GM21723 (cell line): ENCODE measurements around the gene NRDC.
"Not testable (repeated sequence)": the region's sequence is repeated elsewhere in the genome, so short reads cannot be mapped to it uniquely, and the experiment has no call there.

ENCODE experiments used
- ATAC-seq: cut with Tn5 transposase; IDR thresholded peaks from one replicate; pipeline ENCODE4 v1.9.1; 2021; ENCODE audit warnings: mild to moderate bottlenecking, moderate library complexity; ENCODE audit not compliant: unreplicated experiment

The NRDC gene

DNA sequence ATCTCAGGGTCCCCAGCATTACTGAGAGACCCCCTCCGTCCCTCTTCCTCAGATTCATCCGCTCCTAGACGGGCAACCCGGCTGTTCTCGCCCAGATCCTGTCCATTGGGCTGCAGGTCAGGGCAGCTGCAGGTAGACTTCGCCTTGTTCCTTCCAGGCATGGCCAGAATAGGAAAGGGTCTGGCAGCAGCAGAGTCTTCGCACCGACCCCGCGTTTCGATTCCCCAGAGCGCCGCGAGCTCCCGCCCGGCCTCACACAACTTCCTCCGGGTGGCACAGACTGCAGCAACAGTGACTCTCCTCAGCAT is 265 bp downstream of the NRDC start:
- ATAC-seq = peak; percentile 32

GRCh38 chr1:51877434-51878307 is 856 bp downstream of the NRDC start:
- peak; percentile 1 for ATAC-seq

GRCh38 chr1:51875836-51876235 is 2.7 kb downstream of the NRDC start:
- ATAC-seq = no peak

- ATAC-seq = no peak
Observed at GRCh38 chr1:51875291-51875772, 3.2 kb downstream of the NRDC start.

- not testable (repeated sequence) for ATAC-seq
Observed at GRCh38 chr1:51873270-51873669, 5.3 kb downstream of the NRDC start.

DNA sequence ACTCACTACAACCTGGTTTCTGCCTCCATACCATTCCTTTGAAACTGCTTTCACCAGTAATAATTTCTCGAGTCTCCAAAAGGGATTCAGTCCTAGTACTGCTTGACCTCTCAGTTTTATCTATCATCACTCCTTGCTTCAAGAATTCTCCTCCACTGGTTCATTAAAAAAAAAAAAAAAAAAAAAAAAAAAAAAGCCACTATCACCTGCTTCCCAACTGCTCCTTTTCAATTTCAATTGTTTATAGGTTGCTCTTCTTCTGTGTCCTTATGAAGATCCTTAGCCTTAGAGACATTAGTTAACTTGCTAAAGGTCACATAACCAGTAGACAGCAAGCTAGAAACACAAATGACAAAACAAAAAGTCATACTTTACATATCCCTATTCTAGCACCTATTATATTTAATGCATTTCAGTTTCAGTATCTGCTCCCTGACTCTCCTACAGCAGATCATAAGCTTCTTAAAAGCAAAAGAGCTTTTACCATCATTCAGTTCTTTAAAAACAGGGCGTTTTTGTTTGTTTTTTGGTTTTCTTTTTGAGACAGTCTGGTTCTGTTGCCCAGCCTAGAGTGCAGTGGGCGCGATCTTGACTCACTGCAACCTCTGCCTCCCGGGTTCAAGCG is 7.1 kb downstream of the NRDC start:
- no peak for ATAC-seq

DNA sequence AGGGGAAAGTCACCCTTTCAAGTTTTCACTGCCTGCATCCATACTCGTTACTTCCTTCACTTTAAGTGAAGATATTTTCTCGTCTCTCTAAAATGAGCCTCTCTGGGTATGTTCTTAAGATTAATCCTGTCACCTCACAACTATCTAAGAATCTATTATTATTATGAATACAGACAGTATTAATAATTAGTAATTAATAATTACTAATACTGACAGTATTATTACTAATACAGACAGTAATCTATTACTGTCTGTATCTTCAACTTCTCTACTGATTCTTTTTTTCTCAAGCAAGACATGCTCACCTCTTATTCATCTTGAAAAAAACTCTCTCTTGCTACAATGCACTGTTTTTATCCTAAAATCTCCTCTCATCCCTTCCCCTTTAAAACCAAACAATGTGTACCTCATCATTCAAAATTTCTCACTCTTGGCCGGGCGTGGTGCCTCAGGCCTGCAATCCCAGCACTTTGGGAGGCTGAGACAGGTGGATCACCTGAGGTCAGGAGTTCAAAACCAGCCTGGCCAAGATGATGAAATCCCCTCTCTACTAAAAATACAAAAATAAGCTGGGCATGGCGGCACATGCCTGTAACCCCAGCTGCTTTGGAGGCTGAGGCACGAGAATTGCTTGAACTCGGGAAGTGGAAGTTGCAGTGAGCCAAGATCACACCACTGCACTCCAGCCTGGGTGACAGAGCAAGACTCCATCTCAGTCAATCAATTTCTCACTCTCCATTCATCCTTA is 7.8 kb downstream of the NRDC start:
- ATAC-seq = no peak

DNA sequence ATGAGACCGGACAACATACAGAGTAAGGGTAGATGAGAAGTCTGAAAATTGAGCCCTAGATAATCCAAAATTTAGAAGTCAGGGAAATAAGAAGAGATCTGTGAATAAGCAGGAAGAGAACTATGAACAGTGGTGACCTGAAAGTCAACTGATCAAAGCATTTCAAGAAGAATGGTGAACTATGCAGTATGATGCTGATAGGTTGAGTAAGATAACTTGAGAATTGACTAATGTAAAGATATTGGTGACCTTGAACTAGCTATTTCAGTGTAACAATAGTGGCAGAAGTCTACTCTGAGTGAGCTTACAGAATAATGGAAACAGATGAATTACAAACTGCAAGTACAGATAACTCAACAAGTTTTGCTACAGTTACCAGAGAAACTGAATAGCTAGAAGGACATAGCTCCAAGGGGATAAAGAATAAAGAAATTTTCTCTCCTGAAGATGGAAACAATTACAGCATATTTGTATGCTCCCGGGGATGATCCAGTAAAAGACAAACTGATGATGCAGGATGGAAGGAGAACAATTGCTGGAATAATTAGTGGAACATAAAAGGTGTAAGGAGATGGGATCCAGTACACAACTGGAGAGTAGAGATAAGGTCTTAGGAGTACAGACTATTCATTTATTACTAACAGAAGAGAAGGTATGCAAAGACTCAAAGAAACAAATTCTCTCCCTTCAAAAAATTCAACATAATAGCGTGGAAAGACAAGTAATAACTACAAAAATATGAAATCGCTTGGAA is 10.9 kb downstream of the NRDC start:
- ATAC-seq = no peak

GRCh38 chr1:51863384-51863783 is 15.1 kb downstream of the NRDC start:
- peak; percentile 78 for ATAC-seq

DNA sequence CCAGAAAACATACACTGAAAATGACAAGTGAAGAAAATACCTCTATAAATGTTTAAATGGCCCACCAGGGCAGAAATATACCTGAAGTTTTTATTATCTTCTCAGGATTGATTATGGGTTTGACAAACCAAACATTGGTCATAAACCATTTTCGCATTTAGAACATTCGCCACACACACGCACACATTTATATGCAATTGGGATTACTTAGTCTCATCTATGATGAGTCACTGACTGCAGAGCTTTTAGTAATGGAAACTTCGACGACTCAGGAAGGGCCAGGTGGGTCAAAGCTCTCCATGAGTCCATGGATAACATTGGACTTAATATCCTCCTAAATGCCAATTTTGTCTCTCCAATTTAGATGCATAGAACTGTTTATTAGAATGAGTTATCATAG is 16.9 kb downstream of the NRDC start:
- no peak for ATAC-seq

GRCh38 chr1:51859735-51860134 is 18.8 kb downstream of the NRDC start:
- ATAC-seq = no peak

- ATAC-seq = no peak
Observed at GRCh38 chr1:51859333-51859732, 19.2 kb downstream of the NRDC start.

DNA sequence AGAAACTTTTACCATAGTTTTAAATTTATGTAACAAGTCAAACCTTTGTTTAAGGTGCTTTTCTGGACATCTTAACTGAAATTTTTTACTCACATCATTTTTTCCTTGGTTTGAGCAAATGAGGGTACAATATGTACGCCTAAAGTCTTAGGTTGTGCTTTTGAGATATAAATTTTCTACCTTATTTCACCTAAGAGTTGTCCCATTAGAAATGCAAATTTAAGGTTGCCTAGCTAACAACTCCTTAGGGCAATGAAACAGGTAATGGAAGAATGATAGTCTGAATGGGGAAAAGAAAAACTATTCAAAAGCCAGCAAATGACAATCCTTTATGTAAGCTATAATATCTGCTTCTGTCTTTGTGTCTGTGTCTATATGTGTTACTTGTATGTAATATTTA is 19.6 kb downstream of the NRDC start:
- no peak for ATAC-seq

DNA sequence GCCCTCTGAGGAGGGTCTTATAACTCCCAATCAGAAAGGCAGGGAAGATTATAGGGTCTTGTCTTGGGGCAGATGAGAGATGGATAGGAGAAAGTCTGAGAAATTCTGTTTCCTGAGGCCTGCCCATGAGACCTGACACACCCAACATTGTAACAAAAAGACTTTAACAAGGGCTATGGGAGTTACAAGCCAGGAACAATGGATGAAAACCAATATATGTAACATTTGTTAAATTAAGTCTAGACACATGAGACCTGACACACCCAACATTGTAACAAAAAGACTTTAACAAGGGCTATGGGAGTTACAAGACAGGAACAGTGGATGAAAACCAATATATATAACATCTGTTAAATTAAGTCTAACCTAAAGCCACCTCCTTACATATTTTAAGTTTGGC is 21.8 kb downstream of the NRDC start:
- ATAC-seq = no peak

- ATAC-seq = no peak
Observed at GRCh38 chr1:51855624-51856023, 22.9 kb downstream of the NRDC start.

DNA sequence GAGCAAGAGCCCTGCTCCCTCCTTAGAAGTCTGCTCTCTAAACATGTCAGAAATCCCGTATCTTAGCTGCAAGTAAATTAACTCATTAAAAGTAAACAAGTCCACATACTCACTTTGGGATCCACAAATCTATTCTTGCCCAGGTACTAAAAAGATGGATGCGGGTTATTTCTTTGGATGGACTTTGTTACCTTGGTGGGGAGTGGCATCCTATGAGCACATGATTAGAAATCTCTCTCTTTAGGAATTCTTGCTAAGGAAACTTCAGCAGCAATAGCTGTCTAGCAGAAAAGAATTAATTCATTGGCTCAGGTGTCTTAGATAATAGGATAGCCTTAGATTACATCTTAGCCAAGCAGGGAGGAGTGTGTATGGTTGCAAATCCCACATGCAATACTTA is 25.2 kb downstream of the NRDC start:
- no peak for ATAC-seq

- no peak for ATAC-seq
Observed at GRCh38 chr1:51851882-51852396, 26.6 kb downstream of the NRDC start.

DNA sequence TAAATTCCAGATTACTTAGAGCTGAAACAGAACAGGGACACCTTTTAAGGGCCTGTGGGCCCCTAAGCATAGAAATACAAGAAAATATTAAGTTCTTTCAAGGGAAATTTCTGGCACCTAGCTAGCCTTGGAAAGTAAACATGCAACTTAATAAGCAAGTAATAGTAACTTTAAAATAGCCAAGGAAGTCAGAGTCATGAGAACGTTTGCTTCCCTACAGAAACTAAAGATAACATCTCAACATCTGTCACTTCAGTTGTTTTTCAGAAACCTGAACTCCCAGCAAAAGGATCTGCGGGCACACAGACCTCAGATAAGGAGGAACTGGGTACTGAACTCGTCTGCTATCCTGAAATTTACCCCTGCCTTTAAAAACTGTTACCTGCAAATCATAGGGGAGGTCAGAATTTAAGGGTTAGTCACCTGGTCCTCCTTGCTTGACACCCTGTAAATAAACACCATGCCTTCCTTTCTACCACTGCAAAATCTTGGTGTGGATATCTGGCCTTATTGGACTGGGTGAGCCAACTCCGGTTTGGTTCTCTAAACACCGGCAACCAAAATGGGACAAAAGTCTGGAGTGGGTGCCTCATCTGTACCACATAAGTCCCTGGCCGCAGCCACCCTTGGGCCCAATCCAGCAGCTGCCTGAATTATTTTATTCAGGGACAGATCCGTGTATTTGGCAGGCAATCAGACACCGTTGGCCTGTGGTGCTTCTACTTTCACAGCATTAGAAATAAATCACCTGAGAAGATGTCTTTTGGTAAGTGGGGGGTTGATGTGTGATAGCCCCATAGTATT is 27.9 kb downstream of the NRDC start:
- ATAC-seq = no peak

- ATAC-seq = no peak
Observed at GRCh38 chr1:51847294-51847920, 31.1 kb downstream of the NRDC start.

DNA sequence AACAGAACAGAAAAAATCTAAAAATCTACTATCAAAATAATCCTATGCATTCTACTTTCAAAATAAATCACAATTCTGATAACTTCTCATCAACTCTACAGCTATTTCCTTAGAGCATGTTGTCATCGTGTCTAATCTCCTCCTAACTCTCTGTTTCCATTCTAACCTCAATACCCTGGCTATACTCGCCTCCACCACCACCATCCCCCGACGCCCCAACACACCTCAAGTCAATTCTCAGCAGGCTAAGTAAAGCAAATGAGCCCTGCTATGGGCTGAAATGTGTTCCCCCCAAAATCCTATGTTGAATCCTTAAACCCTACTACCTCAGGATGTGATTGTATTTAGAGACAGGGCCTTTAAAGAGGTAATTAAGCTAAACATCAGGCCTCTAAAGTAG is 34.6 kb downstream of the NRDC start:
- ATAC-seq = no peak
